Activated T-cell treated with anti-CD3 and anti-CD28 coated beads for 4 hours (primary cell): Measurements from ENCODE around the gene ENDOV.

Experiments used
- DNase-seq: peaks from one replicate; pipeline ENCODE4 v3.0.0-alpha.2; 2020

Gene ENDOV

GRCh38 chr17:80452173-80452915, 37.4 kb downstream of the ENDOV start:
- no peak for DNase-seq

GRCh38 chr17:80453126-80453997, 38.4 kb downstream of the ENDOV start:
- no peak for DNase-seq

DNA sequence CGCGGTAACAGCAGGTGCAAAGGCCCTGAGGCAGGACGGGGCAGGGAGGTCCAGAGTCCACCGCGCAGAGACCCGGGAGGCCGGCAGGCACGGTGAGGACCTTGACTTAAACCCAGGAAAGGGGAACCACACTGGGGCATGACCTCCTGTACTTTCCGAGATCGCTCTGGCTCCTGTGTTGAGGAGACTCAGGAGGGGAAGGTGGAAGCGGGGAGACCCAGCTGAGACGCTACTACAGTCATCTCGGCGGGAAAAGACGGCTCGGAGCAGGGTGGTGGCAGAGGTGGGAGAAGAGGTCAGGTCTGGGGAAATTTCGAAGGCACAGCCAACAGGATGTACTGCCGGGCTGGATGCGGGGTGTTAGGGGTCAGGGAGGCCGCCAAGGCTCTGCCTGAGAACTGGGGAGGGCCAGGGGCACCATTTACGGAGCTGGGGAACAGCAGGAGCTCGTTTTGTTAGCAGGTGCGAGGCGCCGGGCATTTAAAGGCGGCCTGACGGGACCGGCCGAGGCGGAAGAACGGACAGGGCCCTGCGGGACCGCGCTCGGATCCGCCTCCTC, 39.1 kb downstream of the ENDOV start:
- DNase-seq = no peak

GRCh38 chr17:80454557-80455335, 39.8 kb downstream of the ENDOV start:
- DNase-seq = peak; percentile 92

DNA sequence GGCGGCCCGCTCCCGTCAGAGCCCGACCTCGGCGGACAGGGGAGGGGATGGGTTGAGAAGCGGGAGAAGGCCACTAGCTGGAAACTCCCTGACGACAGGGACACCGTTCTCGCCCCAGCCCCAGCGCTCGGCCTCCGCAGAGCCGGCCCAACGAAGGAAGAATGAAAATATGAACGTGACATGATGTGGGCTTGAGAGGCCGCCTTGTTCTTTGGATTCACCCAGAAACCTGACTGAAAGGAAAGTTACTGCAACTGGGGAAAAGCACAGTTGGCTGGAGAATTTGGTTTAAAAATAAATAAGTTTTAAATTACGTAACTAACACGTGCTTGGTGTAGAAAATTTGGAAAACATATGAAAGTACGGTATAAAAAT, 40.4 kb downstream of the ENDOV start:
- DNase-seq = no peak

DNA sequence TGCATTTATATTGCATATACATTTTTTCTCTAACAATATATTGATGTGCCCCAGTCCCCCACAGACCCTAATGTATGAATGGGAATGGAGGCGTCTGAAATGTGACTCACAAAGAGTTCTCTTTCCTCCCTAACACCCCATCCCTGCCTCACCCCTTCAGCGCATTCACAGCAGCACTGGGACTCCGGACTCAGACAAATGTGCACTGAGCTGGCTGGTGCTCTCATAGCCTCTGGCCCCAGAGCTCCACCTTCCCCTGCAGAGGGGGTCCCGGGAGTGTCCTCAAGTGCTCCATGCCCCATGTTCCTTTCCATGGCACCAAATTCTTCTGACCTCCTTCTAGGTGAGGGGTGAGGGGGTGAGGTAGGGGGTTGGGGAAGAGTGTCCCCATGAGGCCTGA, 40.8 kb downstream of the ENDOV start:
- DNase-seq = no peak

DNA sequence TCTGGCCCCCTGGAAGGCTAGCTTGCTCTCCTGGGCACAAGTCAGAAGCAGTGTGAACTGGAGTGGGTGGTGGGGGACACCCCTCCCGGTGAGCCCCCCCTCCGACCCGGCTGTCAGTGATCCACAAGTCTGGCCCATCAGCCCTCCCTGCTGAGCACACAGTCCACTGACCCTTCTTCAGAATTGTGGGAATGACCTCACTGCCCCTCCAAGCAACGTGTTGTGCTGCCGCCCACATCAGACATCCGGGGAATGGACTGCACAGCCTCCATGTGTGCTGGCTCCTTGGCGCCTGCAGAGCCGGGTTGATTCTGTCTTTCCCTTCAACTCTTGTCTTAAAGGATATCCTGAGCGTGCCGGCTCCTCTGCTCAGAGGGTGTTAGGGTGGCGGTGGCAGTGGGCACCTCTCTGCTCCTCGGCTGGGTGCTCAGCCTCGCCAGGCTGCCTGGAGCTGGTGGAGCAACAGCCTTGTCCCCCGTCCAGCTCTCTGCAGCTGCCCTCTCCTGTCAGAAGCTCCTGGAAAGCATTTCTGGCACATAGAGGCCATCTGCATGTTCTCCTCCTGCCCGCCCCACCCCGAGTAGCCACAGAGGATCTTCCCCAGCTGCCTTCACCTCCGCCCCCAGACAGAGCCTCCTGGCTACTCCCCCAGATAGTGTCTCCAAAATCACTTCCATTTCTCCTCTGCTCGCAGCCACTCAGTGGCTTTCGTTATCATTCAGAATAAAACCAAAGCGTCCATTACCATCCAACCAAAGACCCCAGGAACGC, 41.7 kb downstream of the ENDOV start:
- DNase-seq = no peak

- DNase-seq = no peak
These were observed 42.4 kb downstream of the ENDOV start for GRCh38 chr17:80457236-80457856.

- DNase-seq = no peak
These were observed 43.0 kb downstream of the ENDOV start for GRCh38 chr17:80458016-80458415.

- DNase-seq = no peak
These were observed 44.3 kb downstream of the ENDOV start for GRCh38 chr17:80459234-80459633.

DNA sequence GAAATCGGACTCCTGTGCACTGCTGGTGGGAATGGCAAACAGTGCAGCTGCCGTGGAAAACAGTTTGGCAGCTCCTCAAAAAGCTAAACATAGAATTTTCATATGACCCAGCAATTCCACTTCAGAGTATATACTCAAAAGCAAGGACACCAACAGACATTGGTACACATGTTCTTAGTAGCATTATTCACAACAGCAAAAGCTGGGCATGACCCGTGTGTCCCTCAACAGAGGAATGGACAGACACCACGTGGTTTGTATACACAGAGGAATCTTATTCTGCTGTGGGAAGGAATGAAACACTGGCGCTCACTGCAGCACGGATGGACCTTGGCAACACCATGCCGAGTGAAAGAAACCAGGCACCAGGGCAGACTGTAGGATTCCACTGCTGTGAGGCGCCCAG, 45.5 kb downstream of the ENDOV start:
- no peak for DNase-seq

GRCh38 chr17:80461528-80462160, 46.7 kb downstream of the ENDOV start:
- no peak for DNase-seq

- no peak for DNase-seq
These were observed 48.9 kb downstream of the ENDOV start for GRCh38 chr17:80463784-80464400.

DNA sequence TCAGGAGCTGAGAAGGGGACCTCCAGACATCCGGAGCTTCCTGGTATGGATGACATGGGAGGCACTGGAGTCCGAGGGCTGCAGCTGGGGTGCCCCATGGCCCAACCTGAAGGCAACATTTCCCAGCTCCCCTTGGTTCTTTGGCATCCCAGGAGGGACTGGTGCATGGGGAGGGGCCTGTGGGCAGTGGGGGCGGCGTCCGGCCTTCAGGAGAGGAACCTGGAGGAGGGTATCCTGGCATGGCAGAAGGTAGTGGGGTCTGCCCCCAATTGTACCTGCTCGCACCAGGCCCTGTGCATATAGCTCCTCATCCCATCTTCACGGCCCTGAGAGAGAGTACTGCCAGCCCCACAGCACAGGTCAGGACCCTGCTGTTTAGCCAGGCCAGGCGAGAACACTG, 49.5 kb downstream of the ENDOV start:
- no peak for DNase-seq

DNA sequence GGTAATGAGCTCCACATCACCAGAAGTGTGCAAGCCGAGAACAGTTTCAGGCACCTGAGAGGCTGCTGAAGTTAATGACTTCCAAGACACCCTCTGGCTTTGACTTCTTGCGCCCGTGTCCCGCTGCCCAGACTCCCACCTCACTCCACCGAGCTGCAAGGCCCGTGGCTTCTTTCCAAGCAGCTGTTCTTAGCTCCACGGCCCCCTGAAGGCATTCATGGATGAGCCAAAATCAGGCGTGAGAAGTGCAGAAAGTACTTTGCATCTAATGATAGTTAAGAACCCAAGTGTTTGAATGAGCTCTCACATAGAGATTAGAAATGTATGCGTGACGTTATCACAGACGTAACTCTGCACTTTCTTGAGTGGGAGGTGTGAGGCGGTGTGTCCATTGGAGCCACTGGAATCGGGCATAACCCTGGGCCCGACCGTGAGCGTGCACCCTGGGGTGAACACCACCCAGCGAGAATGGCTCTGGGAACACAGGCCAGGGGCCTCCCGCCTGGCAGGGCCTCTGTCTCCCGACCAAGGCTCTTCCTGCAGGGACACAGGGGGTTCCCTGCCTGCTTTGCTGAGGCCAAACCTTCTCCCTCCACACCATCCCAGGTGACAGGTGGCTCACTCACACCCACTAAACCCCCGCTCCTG, 50.5 kb downstream of the ENDOV start:
- DNase-seq = no peak

DNA sequence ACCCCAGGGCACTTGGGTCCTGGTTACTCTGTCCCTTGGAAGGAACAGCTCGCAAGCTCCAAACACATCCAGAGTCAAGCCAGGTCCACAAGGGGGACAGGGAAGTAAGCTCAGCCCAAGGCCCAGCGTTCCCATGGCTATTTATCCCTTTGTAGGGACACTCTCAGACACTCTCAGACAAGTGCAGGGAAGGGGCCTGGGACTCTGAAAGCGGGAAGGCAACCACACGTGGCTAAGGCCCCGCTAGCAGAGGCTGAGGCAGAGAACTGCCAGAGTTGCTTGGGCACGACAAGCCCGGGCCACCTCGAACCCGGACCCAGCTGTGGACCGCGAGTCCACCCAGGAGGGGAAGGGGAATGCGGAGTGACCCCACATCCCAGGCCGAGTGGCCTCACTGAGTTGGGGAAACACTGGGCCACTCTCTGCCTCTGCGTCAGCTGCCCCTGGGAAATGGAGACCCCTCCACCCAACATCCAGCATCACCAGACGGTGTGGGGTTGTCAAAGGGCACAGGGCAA, 51.3 kb downstream of the ENDOV start:
- no peak for DNase-seq

DNA sequence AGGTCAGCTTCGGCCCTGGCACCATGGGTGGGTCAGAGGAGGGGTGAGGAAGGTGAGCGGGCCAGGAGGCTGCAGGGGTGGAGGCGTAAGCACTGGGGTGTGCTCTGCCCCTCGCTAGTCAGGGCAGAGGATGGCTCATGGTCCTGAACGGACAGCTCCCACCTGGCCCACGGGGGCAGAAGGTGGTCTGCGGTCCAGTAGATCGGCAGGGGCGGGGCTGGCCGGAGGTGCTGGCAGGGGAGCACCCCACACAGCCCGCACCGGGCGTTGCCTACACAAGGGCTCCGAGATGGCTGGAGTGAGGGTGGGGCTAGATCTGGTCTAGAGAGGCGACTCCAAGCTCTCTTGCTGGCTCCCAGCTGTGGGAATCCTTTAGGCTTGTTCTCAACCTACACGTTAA, 53.3 kb downstream of the ENDOV start:
- DNase-seq = no peak

DNA sequence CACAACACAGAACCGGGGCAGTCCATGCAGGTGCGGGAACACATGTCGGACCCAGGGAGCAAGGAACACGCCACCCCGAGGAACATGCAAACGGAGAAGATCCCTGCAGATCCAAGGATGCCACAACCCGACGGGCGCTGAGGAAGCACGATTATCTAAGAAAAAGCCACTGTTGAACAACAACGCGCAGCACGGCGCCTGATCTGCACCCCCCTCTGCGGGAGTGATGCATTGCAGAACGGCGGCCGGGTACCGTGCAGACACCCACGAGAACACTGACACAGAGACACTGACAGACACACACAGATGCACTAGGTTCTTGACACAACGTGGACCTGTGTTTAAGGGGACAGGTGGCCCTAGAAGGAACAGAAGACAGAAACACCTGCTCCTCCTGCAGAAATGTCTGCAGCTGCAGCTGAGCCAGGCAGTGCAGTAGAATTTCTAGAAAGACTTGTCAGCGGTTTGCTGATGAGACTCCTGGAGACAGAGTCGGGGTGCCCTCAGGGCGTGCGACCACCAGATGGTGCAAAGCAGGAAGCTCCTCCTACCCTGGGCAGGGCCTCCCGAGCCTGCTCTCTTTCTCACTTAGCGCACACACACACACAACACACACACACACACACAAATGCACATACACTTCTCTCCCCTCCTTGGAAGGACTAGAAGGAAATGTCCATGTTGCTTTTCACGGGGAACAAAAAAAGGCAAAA, 54.0 kb downstream of the ENDOV start:
- no peak for DNase-seq

GRCh38 chr17:80469667-80470066, 54.7 kb downstream of the ENDOV start:
- DNase-seq = no peak
